PC-9 (cell line): Measurements from ENCODE around the gene NHEJ1.

Experiments used
- EZH2 ChIP-seq: fragments of 200-600 bp; sonication (generic); IDR thresholded peaks from 2 replicates; pipeline ENCODE4 v1.8.0; 2017; ENCODE audit warnings: antibody characterized with exemption, low read depth
- TF ChIP-seq, protein P1 (sequence below): fragments of 200-600 bp; sonication (generic); conservative IDR thresholded peaks from 2 replicates; pipeline ENCODE4 v1.6.1; 2017; ENCODE audit warnings: mixed run types, antibody characterized with exemption, mild to moderate bottlenecking, moderate library complexity

- TF ChIP-seq, protein P1, sequence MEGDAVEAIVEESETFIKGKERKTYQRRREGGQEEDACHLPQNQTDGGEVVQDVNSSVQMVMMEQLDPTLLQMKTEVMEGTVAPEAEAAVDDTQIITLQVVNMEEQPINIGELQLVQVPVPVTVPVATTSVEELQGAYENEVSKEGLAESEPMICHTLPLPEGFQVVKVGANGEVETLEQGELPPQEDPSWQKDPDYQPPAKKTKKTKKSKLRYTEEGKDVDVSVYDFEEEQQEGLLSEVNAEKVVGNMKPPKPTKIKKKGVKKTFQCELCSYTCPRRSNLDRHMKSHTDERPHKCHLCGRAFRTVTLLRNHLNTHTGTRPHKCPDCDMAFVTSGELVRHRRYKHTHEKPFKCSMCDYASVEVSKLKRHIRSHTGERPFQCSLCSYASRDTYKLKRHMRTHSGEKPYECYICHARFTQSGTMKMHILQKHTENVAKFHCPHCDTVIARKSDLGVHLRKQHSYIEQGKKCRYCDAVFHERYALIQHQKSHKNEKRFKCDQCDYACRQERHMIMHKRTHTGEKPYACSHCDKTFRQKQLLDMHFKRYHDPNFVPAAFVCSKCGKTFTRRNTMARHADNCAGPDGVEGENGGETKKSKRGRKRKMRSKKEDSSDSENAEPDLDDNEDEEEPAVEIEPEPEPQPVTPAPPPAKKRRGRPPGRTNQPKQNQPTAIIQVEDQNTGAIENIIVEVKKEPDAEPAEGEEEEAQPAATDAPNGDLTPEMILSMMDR, result no peak
- TF ChIP-seq EZH2, result no peak
Observed at GRCh38 chr2:219123356-219124135, 37.1 kb downstream of the NHEJ1 start.
